Measurements from ENCODE around the gene SCAI. TPM values are rescaled to one million over a fixed set of nuclear protein-coding genes. Genes with fewer than 3 reads are reported as not detected.
"Not testable (repeated sequence)": the region's sequence is repeated elsewhere in the genome, so short reads cannot be mapped to it uniquely, and the experiment has no call there.

The SCAI gene
- total RNA-seq, 2 experiments from 2014 or later, result 10.7 to 10.8 TPM

GRCh38 chr9:125126019-125126746 is 17.1 kb downstream of the SCAI start:
- Mint-ChIP-seq H3K9me3 (ENCODE audit: insufficient read depth) (no peaks in the 10 kb centered on the region), H3K4me3 (peak overlapping the region; percentile 63), H3K4me1 (ENCODE audit: low read depth) (peaks cover 35% of the 10 kb centered on the region), H3K27ac (peak overlapping the region; percentile 96), H3K36me3 (ENCODE audit: low read depth) (peaks cover 18% of the 10 kb centered on the region), H3K27me3 (ENCODE audit: low read depth) (no peaks in the 10 kb centered on the region)
- ATAC-seq, result peak; percentile 99
- CTCF ChIA-PET, result interaction anchor here (0.7 to 3.1 kb wide), 4 partner anchors 15 to 264 kb away, joined by 3 to 27 read pairs (median 4); partner anchors contain the start of genes ARPC5L, RPL35 and SCAI
- DNase-seq, result peak; percentile 93
- POLR2A ChIA-PET, result interaction anchor here (1.1 to 1.2 kb wide), 2 partner anchors 185 to 265 kb away, joined by 3 to 4 read pairs; no protein-coding TSS in a partner anchor

- no peaks in the 10 kb centered on the region for H3K27me3 Mint-ChIP-seq (ENCODE audit: low read depth)
Observed at GRCh38 chr9:125125523-125125922, 17.8 kb downstream of the SCAI start.

GRCh38 chr9:125121146-125121545 is 22.2 kb downstream of the SCAI start:
- H3K4me1 Mint-ChIP-seq (ENCODE audit: low read depth), result peaks cover 45% of the 10 kb centered on the region
- peak overlapping the region; percentile 68 for H3K27ac Mint-ChIP-seq
- H3K36me3 Mint-ChIP-seq (ENCODE audit: low read depth), result peaks cover 26% of the 10 kb centered on the region
- POLR2A ChIA-PET, result no interaction called here
- DNase-seq, result no peak
- H3K9me3 Mint-ChIP-seq (ENCODE audit: insufficient read depth), result no peaks in the 10 kb centered on the region
- ATAC-seq, result no peak
- CTCF ChIA-PET, result interaction anchor here (1.3 kb wide), 1 partner anchor 21 kb away, joined by 6 read pairs; no protein-coding TSS in a partner anchor
- no peaks in the 10 kb centered on the region for H3K27me3 Mint-ChIP-seq (ENCODE audit: low read depth)
- no peak overlapping the region for H3K4me3 Mint-ChIP-seq

More at GRCh38 chr9:125125523-125125922, 17.8 kb downstream of the SCAI start:
- POLR2A ChIA-PET, result interaction anchor here (1.1 kb wide), 1 partner anchor 184 kb away, joined by 4 read pairs; no protein-coding TSS in a partner anchor
- CTCF ChIA-PET, result interaction anchor here (0.7 to 3.1 kb wide), 4 partner anchors 14 to 263 kb away, joined by 3 to 27 read pairs (median 4); partner anchors contain the start of genes ARPC5L, RPL35 and SCAI
- peaks cover 41% of the 10 kb centered on the region for H3K4me1 Mint-ChIP-seq (ENCODE audit: low read depth)
- H3K4me3 Mint-ChIP-seq, result peak overlapping the region; percentile 63
- DNase-seq (no peak), ATAC-seq (peak; percentile 2)
- peaks cover 18% of the 10 kb centered on the region for H3K36me3 Mint-ChIP-seq (ENCODE audit: low read depth)
- H3K27ac Mint-ChIP-seq, result peak overlapping the region; percentile 96
- no peaks in the 10 kb centered on the region for H3K9me3 Mint-ChIP-seq (ENCODE audit: insufficient read depth)

- no peak for ATAC-seq
- Mint-ChIP-seq H3K4me1 (ENCODE audit: low read depth) (peaks cover 35% of the 10 kb centered on the region), H3K27ac (no peak overlapping the region), H3K27me3 (ENCODE audit: low read depth) (no peaks in the 10 kb centered on the region), H3K4me3 (no peak overlapping the region), H3K9me3 (ENCODE audit: insufficient read depth) (no peaks in the 10 kb centered on the region), H3K36me3 (ENCODE audit: low read depth) (peaks cover 19% of the 10 kb centered on the region)
- no peak for DNase-seq
- ChIA-PET CTCF (interaction anchor here (0.7 to 0.9 kb wide), 3 partner anchors 8 to 27 kb away, joined by 3 to 7 read pairs (median 3); partner anchors contain the start of gene SCAI), POLR2A (no interaction called here)
Observed at GRCh38 chr9:125119643-125120286, 23.6 kb downstream of the SCAI start.

- H3K4me1 Mint-ChIP-seq (ENCODE audit: low read depth), result peaks cover 26% of the 10 kb centered on the region
- ATAC-seq; POLR2A ChIA-PET; CTCF ChIA-PET; DNase-seq; H3K27me3 Mint-ChIP-seq (ENCODE audit: low read depth); H3K4me3 Mint-ChIP-seq; H3K9me3 Mint-ChIP-seq (ENCODE audit: insufficient read depth); H3K27ac Mint-ChIP-seq: not testable (repeated sequence)
- H3K36me3 Mint-ChIP-seq (ENCODE audit: low read depth), result peaks cover 15% of the 10 kb centered on the region
Observed at GRCh38 chr9:125118696-125119095, 24.6 kb downstream of the SCAI start.

- POLR2A ChIA-PET, result interaction anchor here (0.6 kb wide), 1 partner anchor 25 kb away, joined by 4 read pairs; no protein-coding TSS in a partner anchor
- not testable (repeated sequence) for H3K27ac Mint-ChIP-seq; H3K4me1 Mint-ChIP-seq (ENCODE audit: low read depth); ATAC-seq; H3K4me3 Mint-ChIP-seq; DNase-seq; H3K27me3 Mint-ChIP-seq (ENCODE audit: low read depth)
- CTCF ChIA-PET, result interaction anchor here (1.2 to 2.5 kb wide), 2 partner anchors 27 to 29 kb away, joined by 3 to 11 read pairs; partner anchors contain the start of gene SCAI
- Mint-ChIP-seq H3K36me3 (ENCODE audit: low read depth) (peaks cover 24% of the 10 kb centered on the region), H3K9me3 (ENCODE audit: insufficient read depth) (peaks cover 21% of the 10 kb centered on the region)
Observed at GRCh38 chr9:125114503-125114902, 28.8 kb downstream of the SCAI start.

- H3K27ac Mint-ChIP-seq, result no peak overlapping the region
- H3K4me3 Mint-ChIP-seq, result no peak overlapping the region
- no peaks in the 10 kb centered on the region for H3K4me1 Mint-ChIP-seq (ENCODE audit: low read depth)
- no peak for DNase-seq
- ChIA-PET POLR2A (no interaction called here), CTCF (no interaction called here)
- peaks cover 16% of the 10 kb centered on the region for H3K36me3 Mint-ChIP-seq (ENCODE audit: low read depth)
- ATAC-seq, result no peak
- no peaks in the 10 kb centered on the region for H3K27me3 Mint-ChIP-seq (ENCODE audit: low read depth)
- peaks cover 21% of the 10 kb centered on the region for H3K9me3 Mint-ChIP-seq (ENCODE audit: insufficient read depth)
Observed at GRCh38 chr9:125110464-125110863, 32.9 kb downstream of the SCAI start.

- CTCF ChIA-PET; DNase-seq; H3K4me1 Mint-ChIP-seq (ENCODE audit: low read depth); POLR2A ChIA-PET; ATAC-seq; H3K27me3 Mint-ChIP-seq (ENCODE audit: low read depth); H3K4me3 Mint-ChIP-seq; H3K27ac Mint-ChIP-seq: not testable (repeated sequence)
- H3K9me3 Mint-ChIP-seq (ENCODE audit: insufficient read depth), result peaks cover 15% of the 10 kb centered on the region
- peaks cover 12% of the 10 kb centered on the region for H3K36me3 Mint-ChIP-seq (ENCODE audit: low read depth)
Observed at GRCh38 chr9:125108541-125108940, 34.8 kb downstream of the SCAI start.

GRCh38 chr9:125106285-125106893 is 36.9 kb downstream of the SCAI start:
- CTCF ChIA-PET, result no interaction called here
- POLR2A ChIA-PET, result no interaction called here

GRCh38 chr9:125103770-125104460 is 39.4 kb downstream of the SCAI start:
- POLR2A ChIA-PET, result no interaction called here

More at GRCh38 chr9:125106285-125106893, 36.9 kb downstream of the SCAI start:
- Mint-ChIP-seq H3K4me3 (no peak overlapping the region), H3K27me3 (ENCODE audit: low read depth) (no peaks in the 10 kb centered on the region), H3K36me3 (ENCODE audit: low read depth) (no peaks in the 10 kb centered on the region), H3K27ac (no peak overlapping the region), H3K4me1 (ENCODE audit: low read depth) (no peaks in the 10 kb centered on the region), H3K9me3 (ENCODE audit: insufficient read depth) (no peaks in the 10 kb centered on the region)
- no peak for ATAC-seq
- no peak for DNase-seq

GRCh38 chr9:125103021-125103420 is 40.3 kb downstream of the SCAI start:
- no peak overlapping the region for H3K27ac Mint-ChIP-seq
- ChIA-PET POLR2A (no interaction called here), CTCF (interaction anchor here (1.6 kb wide), 1 partner anchor 116 kb away, joined by 4 read pairs; no protein-coding TSS in a partner anchor)
- ATAC-seq (no peak), DNase-seq (no peak)
- no peaks in the 10 kb centered on the region for H3K9me3 Mint-ChIP-seq (ENCODE audit: insufficient read depth)
- H3K4me3 Mint-ChIP-seq, result no peak overlapping the region
- H3K36me3 Mint-ChIP-seq (ENCODE audit: low read depth), result no peaks in the 10 kb centered on the region
- no peaks in the 10 kb centered on the region for H3K27me3 Mint-ChIP-seq (ENCODE audit: low read depth)
- H3K4me1 Mint-ChIP-seq (ENCODE audit: low read depth), result no peaks in the 10 kb centered on the region

More at GRCh38 chr9:125103770-125104460, 39.4 kb downstream of the SCAI start:
- ATAC-seq (no peak), DNase-seq (no peak)
- Mint-ChIP-seq H3K4me1 (ENCODE audit: low read depth) (no peaks in the 10 kb centered on the region), H3K4me3 (no peak overlapping the region), H3K36me3 (ENCODE audit: low read depth) (no peaks in the 10 kb centered on the region), H3K27me3 (ENCODE audit: low read depth) (no peaks in the 10 kb centered on the region), H3K9me3 (ENCODE audit: insufficient read depth) (no peaks in the 10 kb centered on the region), H3K27ac (no peak overlapping the region)
- CTCF ChIA-PET, result no interaction called here
